GM18951 (cell line): Measurements from ENCODE around the gene ITGB6.

Experiments
- POLR2A ChIP-seq: IDR thresholded peaks from 4 replicates; pipeline ENCODE4 v1.6.1; 2011; ENCODE audit warnings: mild to moderate bottlenecking; ENCODE audit not compliant: insufficient read length, insufficient read depth; ENCODE audit errors: extremely low read depth
- in situ Hi-C: fragments of 300-500 bp; cut with MboI; formaldehyde crosslinking; loops from one replicate; pipeline ENCODE4 v1.12.0; 2022; ENCODE audit warnings: low sequenced_read_pairs, mixed read lengths, inconsistent platforms; ENCODE audit not compliant: unreplicated experiment

ITGB6 gene

DNA sequence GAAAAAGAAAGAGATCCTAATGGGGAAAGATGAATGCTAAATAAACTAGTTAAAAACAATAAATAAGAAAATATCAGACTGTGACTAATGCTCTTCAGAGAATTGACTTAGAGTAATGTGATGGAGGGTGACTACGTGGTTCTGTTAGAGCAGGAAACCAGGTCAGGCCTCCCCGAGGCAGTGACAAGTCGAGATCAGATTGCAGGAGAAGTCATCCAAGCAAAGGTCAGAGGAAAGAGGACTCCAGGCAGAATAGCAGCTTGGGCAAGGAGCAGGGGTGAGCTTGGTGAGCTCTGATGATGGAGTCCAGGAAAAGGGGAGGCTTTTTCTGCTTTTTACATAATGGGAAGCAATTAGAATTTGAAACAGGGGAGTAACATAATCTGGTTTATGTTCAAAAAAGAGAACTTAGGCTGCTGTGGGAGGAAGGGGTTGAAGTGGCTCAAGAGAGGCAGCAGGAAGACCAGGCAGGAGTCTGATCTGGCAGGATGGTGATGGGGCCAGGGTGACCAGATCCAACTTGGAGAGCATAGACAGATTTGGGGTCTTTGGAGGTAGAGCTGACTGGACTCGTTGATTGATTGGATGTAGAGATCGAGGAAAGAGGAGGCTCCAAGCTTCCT lies 27.3 kb upstream of the ITGB6 start:
- in situ Hi-C loops: no loop called here

GRCh38 chr2:160226367-160226766 lies 26.3 kb upstream of the ITGB6 start:
- in situ Hi-C loops: no loop called here
- TF ChIP-seq POLR2A: no peak

More for the DNA sequence above, 27.3 kb upstream of the ITGB6 start:
- TF ChIP-seq POLR2A: no peak

DNA sequence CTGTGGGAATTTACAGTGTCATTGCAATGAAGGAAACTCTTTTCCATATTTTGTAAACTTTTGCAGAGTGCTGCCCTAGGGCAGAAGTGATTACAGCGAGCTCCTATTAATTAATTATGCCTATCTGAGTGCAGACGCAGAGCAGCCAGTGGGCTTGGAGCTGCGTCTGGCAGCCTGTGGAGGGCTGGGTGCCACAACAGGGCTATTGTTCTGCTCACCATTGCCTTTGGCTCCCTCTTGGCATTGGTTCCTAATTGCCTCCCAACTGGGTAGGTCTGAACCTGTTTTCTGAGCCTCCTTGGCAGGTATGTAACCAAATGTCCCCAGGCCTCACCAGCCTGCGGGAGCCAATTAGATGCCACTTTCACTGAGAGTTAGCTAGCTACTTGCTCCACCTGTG lies 25.6 kb upstream of the ITGB6 start:
- TF ChIP-seq POLR2A: no peak
- in situ Hi-C loops: no loop called here

GRCh38 chr2:160224507-160224906 lies 24.4 kb upstream of the ITGB6 start:
- no peak for TF ChIP-seq POLR2A
- in situ Hi-C loops: no loop called here

DNA sequence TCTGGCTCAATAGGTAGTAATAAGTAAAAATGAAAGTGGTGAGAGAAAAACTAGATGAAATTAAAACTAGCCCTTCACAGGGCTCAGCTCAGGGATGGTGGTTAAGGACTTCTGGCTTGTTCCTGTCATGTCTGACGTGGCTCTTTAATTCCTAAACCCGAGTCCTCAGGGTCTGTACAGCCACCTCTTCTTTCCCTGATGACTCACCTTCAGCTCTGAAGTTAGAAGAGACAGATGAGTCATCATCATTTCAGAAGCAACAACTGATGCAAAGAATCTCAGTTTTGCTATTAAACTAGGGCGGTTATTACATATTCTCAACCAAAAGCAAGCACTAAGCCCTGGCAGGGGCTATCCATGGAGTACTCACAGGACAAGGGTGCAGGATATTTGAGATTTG lies 24.0 kb upstream of the ITGB6 start:
- no peak for TF ChIP-seq POLR2A
- in situ Hi-C loops: no loop called here

- no peak for TF ChIP-seq POLR2A
- in situ Hi-C loops: no loop called here
Measured at GRCh38 chr2:160223560-160223959, 23.5 kb upstream of the ITGB6 start.

DNA sequence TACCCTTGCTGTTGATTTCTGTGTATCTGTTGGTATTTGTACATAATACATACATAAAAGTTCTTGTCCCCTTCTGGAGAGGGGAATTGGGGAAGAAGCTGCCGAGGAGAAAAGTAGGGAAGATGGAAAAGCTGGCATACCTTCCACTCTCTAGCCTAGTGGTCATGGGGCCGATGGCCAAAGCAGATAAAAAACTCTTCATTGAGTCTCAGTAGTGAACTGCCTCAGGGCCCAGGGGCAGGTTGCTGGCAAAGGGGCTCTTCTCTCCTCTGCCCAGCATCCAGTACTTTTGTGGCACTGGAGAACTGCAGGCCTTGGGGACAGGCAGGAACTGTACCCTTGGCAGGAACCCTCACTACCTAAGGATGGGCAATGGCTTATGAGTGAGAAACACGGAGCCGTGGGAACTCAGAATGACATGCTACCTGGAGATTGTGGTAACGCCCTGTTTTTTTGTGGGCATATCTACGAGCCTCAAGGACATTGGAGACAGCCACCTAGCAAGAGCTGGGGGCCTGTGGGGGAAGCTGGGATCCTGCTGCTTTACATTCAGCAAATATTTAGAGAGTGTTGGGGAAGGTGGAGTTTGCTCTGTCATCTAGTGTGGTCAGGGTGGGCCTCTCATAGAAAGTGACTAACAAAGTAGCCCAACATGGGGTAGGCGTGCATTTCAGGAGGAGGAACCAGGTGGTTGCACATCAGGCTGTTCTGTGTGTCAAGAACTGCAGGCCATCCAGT lies 22.6 kb upstream of the ITGB6 start:
- TF ChIP-seq POLR2A: no peak
- in situ Hi-C loops: no loop called here

- in situ Hi-C loops: no loop called here
Measured at GRCh38 chr2:160221391-160222276, 21.6 kb upstream of the ITGB6 start.

DNA sequence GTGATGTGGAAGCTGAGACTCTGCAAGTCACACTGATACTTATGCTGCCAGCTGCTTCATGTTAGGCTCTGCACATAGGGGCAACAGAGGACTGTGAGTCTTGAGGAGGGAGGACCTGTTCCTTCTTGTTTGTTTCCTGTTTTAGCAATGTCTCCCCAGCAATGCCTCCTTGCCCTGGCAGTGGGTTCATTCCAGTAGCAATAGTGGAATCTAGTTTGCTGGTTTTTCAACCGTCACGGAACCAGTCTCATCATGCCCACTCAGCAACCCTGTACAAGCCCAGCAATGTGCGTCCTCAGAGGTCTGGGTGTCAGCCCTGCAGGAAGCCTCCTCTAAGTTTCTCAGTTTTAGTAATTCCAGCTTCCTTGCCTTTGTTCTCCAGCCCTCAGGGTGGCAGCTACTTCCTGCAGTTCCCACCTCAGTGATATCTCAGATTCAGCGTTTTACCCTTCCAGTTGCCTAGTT lies 20.5 kb upstream of the ITGB6 start:
- no peak for TF ChIP-seq POLR2A
- in situ Hi-C loops: no loop called here

More at GRCh38 chr2:160221391-160222276, 21.6 kb upstream of the ITGB6 start:
- TF ChIP-seq POLR2A: no peak

- TF ChIP-seq POLR2A: no peak
- in situ Hi-C loops: no loop called here
Measured at GRCh38 chr2:160220026-160220425, 20.0 kb upstream of the ITGB6 start.

DNA sequence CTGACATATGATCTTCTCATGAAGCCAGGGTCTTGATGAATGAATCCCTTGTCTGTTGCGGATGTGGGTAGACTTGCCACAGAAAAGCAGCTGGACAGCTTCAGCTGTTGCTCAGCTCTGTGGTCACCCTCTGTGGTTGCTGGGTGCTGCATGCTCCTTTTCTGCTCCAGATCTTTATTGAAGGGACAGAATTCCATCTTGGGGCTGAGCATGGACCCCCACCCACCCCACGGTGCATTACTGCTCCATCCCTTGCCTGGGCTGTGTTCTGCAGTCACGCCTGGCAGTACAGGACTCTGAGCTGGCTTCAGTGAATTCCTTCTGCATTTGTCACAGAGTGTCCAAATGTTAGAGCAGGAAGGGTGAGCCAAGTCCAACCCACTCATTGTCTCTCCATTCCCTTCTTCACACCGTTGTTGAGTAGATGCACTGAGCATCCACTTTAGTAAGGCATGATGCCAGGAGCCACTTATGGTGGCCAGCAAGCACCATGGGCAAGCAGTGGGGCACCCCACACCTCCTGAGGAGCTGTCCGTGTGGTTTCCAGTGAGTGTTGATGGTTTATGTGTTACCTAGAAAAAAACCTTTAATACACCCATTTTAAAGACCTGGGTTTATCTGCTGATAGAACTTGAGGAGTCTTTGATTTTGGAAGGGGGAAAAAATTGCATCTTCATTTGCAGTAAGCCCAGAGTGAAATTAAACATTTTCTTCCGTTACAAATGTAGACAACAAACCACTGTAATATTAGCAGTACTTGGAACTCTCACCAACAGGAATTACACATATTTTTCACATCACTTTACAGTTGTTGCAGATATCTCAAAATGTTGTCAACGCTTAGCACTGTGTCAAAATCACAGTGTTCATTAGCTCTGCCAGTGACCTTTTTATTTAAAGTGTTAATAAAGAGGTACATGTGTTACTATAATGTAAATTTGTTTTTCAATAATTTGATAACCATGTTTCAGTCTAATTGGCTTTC lies 14.7 kb upstream of the ITGB6 start:
- in situ Hi-C loops: loop anchor here (10.0 kb wide), 1 partner anchor 110 kb away; no protein-coding TSS in a partner anchor
- TF ChIP-seq POLR2A: no peak

GRCh38 chr2:160213511-160213910 lies 13.4 kb upstream of the ITGB6 start:
- in situ Hi-C loops: loop anchor here (10.0 kb wide), 1 partner anchor 109 kb away; no protein-coding TSS in a partner anchor
- TF ChIP-seq POLR2A: no peak
